ENCODE results near the gene OR5A2.
"Not testable (repeated sequence)": the region's sequence is repeated elsewhere in the genome, so short reads cannot be mapped to it uniquely, and the experiment has no call there.

Gene OR5A2, protein sequence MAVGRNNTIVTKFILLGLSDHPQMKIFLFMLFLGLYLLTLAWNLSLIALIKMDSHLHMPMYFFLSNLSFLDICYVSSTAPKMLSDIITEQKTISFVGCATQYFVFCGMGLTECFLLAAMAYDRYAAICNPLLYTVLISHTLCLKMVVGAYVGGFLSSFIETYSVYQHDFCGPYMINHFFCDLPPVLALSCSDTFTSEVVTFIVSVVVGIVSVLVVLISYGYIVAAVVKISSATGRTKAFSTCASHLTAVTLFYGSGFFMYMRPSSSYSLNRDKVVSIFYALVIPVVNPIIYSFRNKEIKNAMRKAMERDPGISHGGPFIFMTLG
- total RNA-seq, result 0 to 0.67 (median 0) reads per million in 9 experiments

DNA sequence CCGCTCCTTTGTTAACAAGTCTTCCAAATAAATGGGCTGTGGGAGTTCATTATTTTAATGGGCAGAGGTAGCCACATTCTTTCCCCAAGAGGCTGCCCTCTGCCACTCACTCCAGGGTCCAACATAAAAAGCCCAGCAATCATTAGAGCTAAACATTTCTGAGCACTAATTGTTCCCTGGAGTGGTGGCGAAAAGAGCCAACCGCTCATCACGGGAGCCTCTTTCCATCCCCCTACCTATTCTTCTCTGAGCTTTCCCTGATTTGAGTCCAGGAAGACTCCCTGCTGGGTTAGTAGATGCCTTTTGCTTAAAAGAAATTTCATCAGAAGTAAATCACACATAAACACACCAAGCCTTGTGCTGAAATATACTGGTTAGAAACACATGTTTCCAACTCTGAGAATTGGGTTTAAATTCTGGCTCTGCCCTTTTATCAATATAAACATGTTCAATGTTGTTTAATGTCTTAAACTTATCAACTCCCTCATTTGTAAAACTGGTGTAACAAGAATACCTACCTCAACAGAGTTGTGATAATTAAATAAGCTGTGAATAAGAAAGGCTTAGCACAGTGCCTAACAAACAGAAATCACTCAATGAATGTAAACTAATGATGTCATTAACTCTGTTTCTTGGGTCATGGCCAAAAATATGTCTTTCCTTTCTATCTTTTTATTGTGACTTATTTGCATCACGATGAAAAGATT lies at the start of gene OR5A2:
OR5A2 (minus strand) TSS at position 53 of the 707 bp plus-strand sequence. CDS start 3,460 bp downstream, outside the sequence.
- Mint-ChIP-seq H3K36me3 (ENCODE audit: insufficient read depth) (no peaks in the 10 kb centered on the region), H3K27me3 (peaks cover 32 to 37% of the 10 kb centered on the region in 2 donors), H3K9me3 (no peaks in the 10 kb centered on the region), H3K4me3 (no peak within 1 kb of the TSS), H3K4me1 (ENCODE audit: low read depth in 2 of 2) (no peaks in the 10 kb centered on the region), H3K27ac (no peak within 1 kb of the TSS)
- no peak for ATAC-seq (replicated peaks)
- no peak for DNase-seq

- H3K4me3 Mint-ChIP-seq, result no peak overlapping the region
- no peak for DNase-seq
- no peaks in the 10 kb centered on the region for H3K9me3 Mint-ChIP-seq
- no peak for ATAC-seq (replicated peaks)
- peaks cover 48 to 59% of the 10 kb centered on the region in 2 donors for H3K27me3 Mint-ChIP-seq
- no peaks in the 10 kb centered on the region for H3K4me1 Mint-ChIP-seq (ENCODE audit: low read depth in 2 of 2)
- H3K27ac Mint-ChIP-seq, result no peak overlapping the region
- no peaks in the 10 kb centered on the region for H3K36me3 Mint-ChIP-seq (ENCODE audit: insufficient read depth)
Measured at GRCh38 chr11:59475176-59475575, 49.0 kb upstream of the OR5A2 start.

DNA sequence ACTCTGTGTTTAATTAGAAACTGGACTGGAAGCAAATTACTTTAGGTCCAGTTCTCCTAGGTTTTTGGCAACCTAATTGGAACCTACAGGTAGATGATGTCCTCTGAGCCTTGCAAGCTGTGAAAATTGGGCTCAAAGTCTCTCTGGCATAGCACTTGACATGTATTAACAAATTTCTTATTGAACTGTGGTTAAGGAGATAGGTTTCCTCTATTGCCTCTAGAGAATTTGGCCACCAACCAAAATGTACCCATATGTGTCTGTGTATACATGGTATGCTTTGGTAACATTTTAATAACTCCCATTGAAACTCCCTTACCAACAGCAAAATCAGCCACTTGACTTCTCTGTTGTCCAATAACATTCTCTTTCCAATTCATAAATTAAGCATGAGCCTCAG lies 46.8 kb upstream of the OR5A2 start, which contains the start of gene OR4D10:
OR4D10 (plus strand) TSS at position 301 of the 400 bp plus-strand sequence. CDS start 4,115 bp downstream, outside the sequence.
- H3K36me3 Mint-ChIP-seq (ENCODE audit: insufficient read depth), result no peaks in the 10 kb centered on the region
- H3K27ac Mint-ChIP-seq, result no peak within 1 kb of the TSS
- no peak within 1 kb of the TSS for H3K4me3 Mint-ChIP-seq
- ATAC-seq (replicated peaks) (no peak), DNase-seq (no peak)
- H3K4me1 Mint-ChIP-seq (ENCODE audit: low read depth in 2 of 2), result no peaks in the 10 kb centered on the region
- H3K27me3 Mint-ChIP-seq, result peaks cover 46 to 66% of the 10 kb centered on the region in 2 donors
- no peaks in the 10 kb centered on the region for H3K9me3 Mint-ChIP-seq

GRCh38 chr11:59463190-59463641 lies 37.0 kb upstream of the OR5A2 start:
- peaks cover 0 to 1% of the 10 kb centered on the region in 2 donors for H3K9me3 Mint-ChIP-seq
- H3K27me3 Mint-ChIP-seq, result peaks cover 29 to 57% of the 10 kb centered on the region in 2 donors
- H3K36me3 Mint-ChIP-seq (ENCODE audit: insufficient read depth), result no peaks in the 10 kb centered on the region
- H3K27ac Mint-ChIP-seq, result no peak overlapping the region
- DNase-seq (no peak), ATAC-seq (replicated peaks) (no peak)
- no peak overlapping the region for H3K4me3 Mint-ChIP-seq
- H3K4me1 Mint-ChIP-seq (ENCODE audit: low read depth in 2 of 2), result no peaks in the 10 kb centered on the region

GRCh38 chr11:59459916-59460315 lies 33.7 kb upstream of the OR5A2 start:
- Mint-ChIP-seq H3K27ac (no peak overlapping the region), H3K27me3 (peaks cover 51 to 57% of the 10 kb centered on the region in 2 donors), H3K36me3 (ENCODE audit: insufficient read depth) (no peaks in the 10 kb centered on the region), H3K4me1 (ENCODE audit: low read depth in 2 of 2) (no peaks in the 10 kb centered on the region), H3K9me3 (no peaks in the 10 kb centered on the region), H3K4me3 (no peak overlapping the region)
- DNase-seq (no peak), ATAC-seq (replicated peaks) (no peak)

GRCh38 chr11:59456661-59457060 lies 30.4 kb upstream of the OR5A2 start, which contains the start of gene OR4D6:
TSS of gene OR4D6 (plus strand) at chr11:59456961. CDS start at chr11:59456961, 0 bp downstream.
- Mint-ChIP-seq H3K9me3 (no peaks in the 10 kb centered on the region), H3K27me3 (peaks cover 32 to 51% of the 10 kb centered on the region in 2 donors), H3K4me3 (no peak within 1 kb of the TSS), H3K36me3 (ENCODE audit: insufficient read depth) (no peaks in the 10 kb centered on the region), H3K4me1 (ENCODE audit: low read depth in 2 of 2) (no peaks in the 10 kb centered on the region), H3K27ac (no peak within 1 kb of the TSS)
- no peak for ATAC-seq (replicated peaks)
- no peak for DNase-seq

DNA sequence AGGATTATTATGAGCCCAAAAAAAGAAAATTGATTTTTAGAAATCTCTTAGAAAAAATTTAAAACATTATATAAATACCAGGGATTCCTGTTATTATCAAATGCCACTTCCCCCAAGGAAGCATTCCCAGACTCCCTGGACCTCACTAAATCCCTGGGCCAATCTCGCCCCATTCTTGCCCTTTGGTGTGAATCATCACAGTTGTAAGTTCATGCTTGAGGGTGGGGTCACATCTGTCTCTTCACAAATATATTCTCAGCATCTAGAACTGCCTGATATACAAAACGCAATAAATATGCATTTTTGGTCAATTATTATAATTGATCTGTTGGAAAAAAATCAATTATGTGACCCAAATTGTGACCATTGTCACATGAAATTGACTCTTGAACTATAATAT lies 22.3 kb upstream of the OR5A2 start:
- no peaks in the 10 kb centered on the region for H3K9me3 Mint-ChIP-seq
- no peaks in the 10 kb centered on the region for H3K4me1 Mint-ChIP-seq (ENCODE audit: low read depth in 2 of 2)
- H3K27ac Mint-ChIP-seq, result no peak overlapping the region
- H3K36me3 Mint-ChIP-seq (ENCODE audit: insufficient read depth), result no peaks in the 10 kb centered on the region
- ATAC-seq (replicated peaks) (no peak), DNase-seq (no peak)
- peaks cover 15 to 22% of the 10 kb centered on the region in 2 donors for H3K27me3 Mint-ChIP-seq
- H3K4me3 Mint-ChIP-seq, result no peak overlapping the region

DNA sequence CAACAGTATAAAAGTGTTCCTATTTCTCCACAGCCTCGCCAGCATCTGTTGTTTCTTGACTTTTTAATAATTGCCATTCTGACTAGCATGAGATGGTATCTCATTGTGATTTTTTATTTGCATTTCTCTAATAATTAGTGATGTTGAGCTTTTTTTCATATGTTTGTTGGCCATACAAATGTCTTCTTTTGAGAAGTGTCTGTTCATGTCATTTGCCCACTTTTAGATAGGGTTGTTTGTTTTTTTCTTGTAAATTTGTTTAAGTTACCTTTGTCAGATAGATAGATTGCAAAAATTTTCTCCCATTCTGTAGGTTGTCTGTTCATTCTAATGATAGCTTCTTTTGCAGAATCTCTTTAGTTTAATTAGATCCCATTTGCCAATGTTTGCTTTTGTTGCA lies 19.4 kb upstream of the OR5A2 start:
- not testable (repeated sequence) for H3K36me3 Mint-ChIP-seq (ENCODE audit: insufficient read depth); H3K4me3 Mint-ChIP-seq; ATAC-seq (replicated peaks); DNase-seq; H3K9me3 Mint-ChIP-seq; H3K4me1 Mint-ChIP-seq (ENCODE audit: low read depth in 2 of 2); H3K27ac Mint-ChIP-seq
- H3K27me3 Mint-ChIP-seq, result peaks cover 25 to 27% of the 10 kb centered on the region in 2 donors

- DNase-seq (no peak), ATAC-seq (replicated peaks) (no peak)
- H3K4me1 Mint-ChIP-seq (ENCODE audit: low read depth in 2 of 2), result no peaks in the 10 kb centered on the region
- H3K36me3 Mint-ChIP-seq (ENCODE audit: insufficient read depth), result peaks cover 4% of the 10 kb centered on the region
- peaks cover 24 to 25% of the 10 kb centered on the region in 2 donors for H3K27me3 Mint-ChIP-seq
- H3K4me3 Mint-ChIP-seq, result no peak overlapping the region
- H3K27ac Mint-ChIP-seq, result no peak overlapping the region
- no peaks in the 10 kb centered on the region for H3K9me3 Mint-ChIP-seq
Measured at GRCh38 chr11:59437770-59438169, 11.6 kb upstream of the OR5A2 start.

- Mint-ChIP-seq H3K27me3 (peaks cover 28 to 38% of the 10 kb centered on the region in 2 donors), H3K27ac (no peak within 1 kb of the TSS), H3K36me3 (ENCODE audit: insufficient read depth) (peaks cover 4% of the 10 kb centered on the region), H3K4me3 (no peak within 1 kb of the TSS), H3K9me3 (no peaks in the 10 kb centered on the region), H3K4me1 (ENCODE audit: low read depth in 2 of 2) (no peaks in the 10 kb centered on the region)
- DNase-seq, result no peak
- ATAC-seq (replicated peaks), result no peak
Measured at GRCh38 chr11:59436169-59436568, 10.0 kb upstream of the OR5A2 start, which contains the start of gene OR5A1. TSS of gene OR5A1 (plus strand) at chr11:59436469. CDS start at chr11:59443169, 6,700 bp downstream.

GRCh38 chr11:59429924-59430516 lies 3.8 kb upstream of the OR5A2 start:
- no peaks in the 10 kb centered on the region for H3K9me3 Mint-ChIP-seq
- H3K4me1 Mint-ChIP-seq (ENCODE audit: low read depth in 2 of 2), result no peaks in the 10 kb centered on the region
- no peak overlapping the region for H3K4me3 Mint-ChIP-seq
- H3K36me3 Mint-ChIP-seq (ENCODE audit: insufficient read depth), result no peaks in the 10 kb centered on the region
- peaks cover 25 to 33% of the 10 kb centered on the region in 2 donors for H3K27me3 Mint-ChIP-seq
- ATAC-seq (replicated peaks), result peak; percentile 64
- no peak overlapping the region for H3K27ac Mint-ChIP-seq
- DNase-seq, result peak; percentile 34 to 40 (median 35)

GRCh38 chr11:59427068-59427382 lies 812 bp upstream of the OR5A2 start:
- no peak for ATAC-seq (replicated peaks)
- H3K9me3 Mint-ChIP-seq, result no peaks in the 10 kb centered on the region

GRCh38 chr11:59425131-59425530 lies 1.1 kb downstream of the OR5A2 start:
- Mint-ChIP-seq H3K36me3 (ENCODE audit: insufficient read depth) (no peaks in the 10 kb centered on the region), H3K4me3 (no peak overlapping the region), H3K27ac (no peak overlapping the region), H3K27me3 (peaks cover 35 to 38% of the 10 kb centered on the region in 2 donors), H3K4me1 (ENCODE audit: low read depth in 2 of 2) (no peaks in the 10 kb centered on the region), H3K9me3 (no peaks in the 10 kb centered on the region)
- ATAC-seq (replicated peaks), result no peak
- DNase-seq, result no peak

More at GRCh38 chr11:59427068-59427382, 812 bp upstream of the OR5A2 start:
- DNase-seq, result no peak
- Mint-ChIP-seq H3K27me3 (peaks cover 37% of the 10 kb centered on the region in 2 donors), H3K36me3 (ENCODE audit: insufficient read depth) (no peaks in the 10 kb centered on the region), H3K27ac (no peak overlapping the region), H3K4me3 (no peak overlapping the region), H3K4me1 (ENCODE audit: low read depth in 2 of 2) (no peaks in the 10 kb centered on the region)

All from effector memory CD8-positive, alpha-beta T cell (primary cell).